NB4 (cell line): ENCODE results near the gene PLEK2.

ENCODE experiments used
- DNase-seq: peaks from one replicate; pipeline ENCODE4 v3.0.0; 2010; ENCODE audit warnings: low read depth
- H3K4me3 ChIP-seq: one replicate; pipeline ENCODE4 v1.5.1; 2011; ENCODE audit warnings: mild to moderate bottlenecking, low read depth, low read length, moderate library complexity
- MYC ChIP-seq: IDR thresholded peaks from 2 replicates; pipeline ENCODE4 v1.6.1; 2011; ENCODE audit warnings: low read depth, low read length
- POLR2A ChIP-seq: IDR thresholded peaks from 2 replicates; pipeline ENCODE4 v1.6.1; 2011; ENCODE audit warnings: mild to moderate bottlenecking; ENCODE audit not compliant: insufficient read length; ENCODE audit errors: extremely low read depth
- TF ChIP-seq, protein P1 (sequence below): IDR thresholded peaks from 2 replicates; pipeline ENCODE4 v1.6.1; 2011; ENCODE audit warnings: low read depth, low read length
- TF ChIP-seq, protein P2 (sequence below): IDR thresholded peaks from one replicate; pipeline ENCODE4 v1.5.1; 2012; ENCODE audit warnings: low read depth, low read length

The PLEK2 gene

DNA sequence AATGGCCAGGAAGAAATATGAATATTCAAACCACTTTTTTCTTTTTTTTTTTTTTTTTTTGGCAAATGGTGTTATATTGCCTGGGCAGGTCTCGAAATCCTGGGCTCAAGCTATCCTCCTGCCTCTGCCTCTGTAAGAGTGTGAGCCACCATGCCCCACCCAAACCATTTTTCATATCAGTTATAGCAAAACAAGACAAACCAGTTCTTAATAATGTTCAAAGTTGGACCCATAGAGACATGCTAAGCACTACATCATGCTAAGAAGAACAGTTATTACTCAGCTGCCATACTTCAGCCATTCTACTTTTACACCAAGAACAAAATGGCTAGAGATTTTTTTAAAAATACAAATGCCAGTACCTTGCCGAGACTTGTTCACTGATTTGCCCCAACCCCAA, 26.3 kb downstream of the PLEK2 start:
- DNase-seq: no peak
- TF ChIP-seq, protein P1, sequence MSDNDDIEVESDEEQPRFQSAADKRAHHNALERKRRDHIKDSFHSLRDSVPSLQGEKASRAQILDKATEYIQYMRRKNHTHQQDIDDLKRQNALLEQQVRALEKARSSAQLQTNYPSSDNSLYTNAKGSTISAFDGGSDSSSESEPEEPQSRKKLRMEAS: no peak
- TF ChIP-seq POLR2A (no peak), MYC (no peak)
- TF ChIP-seq, protein P2, sequence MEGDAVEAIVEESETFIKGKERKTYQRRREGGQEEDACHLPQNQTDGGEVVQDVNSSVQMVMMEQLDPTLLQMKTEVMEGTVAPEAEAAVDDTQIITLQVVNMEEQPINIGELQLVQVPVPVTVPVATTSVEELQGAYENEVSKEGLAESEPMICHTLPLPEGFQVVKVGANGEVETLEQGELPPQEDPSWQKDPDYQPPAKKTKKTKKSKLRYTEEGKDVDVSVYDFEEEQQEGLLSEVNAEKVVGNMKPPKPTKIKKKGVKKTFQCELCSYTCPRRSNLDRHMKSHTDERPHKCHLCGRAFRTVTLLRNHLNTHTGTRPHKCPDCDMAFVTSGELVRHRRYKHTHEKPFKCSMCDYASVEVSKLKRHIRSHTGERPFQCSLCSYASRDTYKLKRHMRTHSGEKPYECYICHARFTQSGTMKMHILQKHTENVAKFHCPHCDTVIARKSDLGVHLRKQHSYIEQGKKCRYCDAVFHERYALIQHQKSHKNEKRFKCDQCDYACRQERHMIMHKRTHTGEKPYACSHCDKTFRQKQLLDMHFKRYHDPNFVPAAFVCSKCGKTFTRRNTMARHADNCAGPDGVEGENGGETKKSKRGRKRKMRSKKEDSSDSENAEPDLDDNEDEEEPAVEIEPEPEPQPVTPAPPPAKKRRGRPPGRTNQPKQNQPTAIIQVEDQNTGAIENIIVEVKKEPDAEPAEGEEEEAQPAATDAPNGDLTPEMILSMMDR: no peak

DNA sequence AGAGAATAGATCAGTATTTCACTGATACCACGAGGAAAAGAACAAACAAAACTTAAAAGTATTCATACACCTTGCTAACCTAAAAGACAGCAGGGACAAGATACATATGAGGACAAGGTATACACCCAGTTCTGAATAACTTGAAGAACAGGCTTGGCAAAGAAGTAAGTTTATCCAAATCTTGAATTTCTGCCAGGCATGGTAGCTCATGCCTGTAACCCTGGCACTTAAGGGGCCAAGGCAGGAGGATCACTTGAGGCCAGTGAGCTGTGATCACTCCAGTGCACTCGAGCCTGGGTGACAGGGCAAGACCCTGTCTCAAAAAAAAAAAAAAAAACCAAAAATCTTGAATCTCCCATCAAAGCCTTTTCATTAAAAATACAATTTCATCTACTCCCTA, 26.8 kb downstream of the PLEK2 start:
- TF ChIP-seq, protein P2: no peak
- TF ChIP-seq, protein P1: no peak
- TF ChIP-seq MYC (no peak), POLR2A (no peak)
- no peak overlapping the region for H3K4me3 ChIP-seq
- no peak for DNase-seq

More for the DNA sequence above, 26.3 kb downstream of the PLEK2 start:
- no peak overlapping the region for H3K4me3 ChIP-seq

DNA sequence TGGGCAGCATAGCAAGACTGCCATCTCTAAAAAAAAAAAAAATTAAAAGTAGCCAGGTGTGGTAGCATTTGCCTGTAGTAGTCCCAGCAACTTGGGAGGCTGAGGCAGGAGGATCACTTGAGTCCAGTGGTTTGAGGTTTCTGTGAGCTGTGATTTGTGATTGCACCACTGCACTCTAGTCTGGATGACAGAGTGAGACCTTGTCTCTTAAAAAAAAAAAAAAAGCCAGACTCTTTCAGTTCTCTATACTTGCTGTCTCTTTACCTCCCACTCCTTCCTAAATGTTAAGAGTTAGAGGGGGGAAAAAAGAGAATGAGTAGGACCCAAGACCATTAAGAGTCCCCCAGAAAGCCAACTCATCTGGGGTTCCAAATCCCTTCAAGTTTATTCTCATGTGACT, 34.0 kb downstream of the PLEK2 start:
- H3K4me3 ChIP-seq: no peak overlapping the region
- TF ChIP-seq, protein P2: no peak
- TF ChIP-seq, protein P1: no peak
- TF ChIP-seq POLR2A (no peak), MYC (no peak)
- no peak for DNase-seq

DNA sequence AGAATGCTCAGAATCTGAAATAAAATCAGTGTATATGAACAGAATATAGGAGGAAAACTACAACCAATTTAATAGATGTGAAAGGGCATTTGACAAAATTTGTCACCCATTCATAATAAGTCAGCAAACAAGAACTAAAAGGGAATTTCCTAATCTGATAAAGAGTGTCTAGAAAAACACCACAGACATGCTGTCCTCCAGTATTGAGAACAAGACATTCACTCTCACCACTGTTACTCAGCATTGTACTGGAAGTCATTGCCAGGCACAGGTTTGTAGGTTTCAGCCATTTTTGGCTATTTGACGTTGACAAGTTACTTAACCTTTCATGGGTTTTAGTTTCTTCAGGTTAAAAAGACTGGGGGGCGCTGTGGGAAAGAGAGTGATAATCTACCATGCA, 38.6 kb downstream of the PLEK2 start:
- no peak for DNase-seq
- TF ChIP-seq, protein P1: no peak
- TF ChIP-seq MYC (no peak), POLR2A (no peak)
- TF ChIP-seq, protein P2: no peak

DNA sequence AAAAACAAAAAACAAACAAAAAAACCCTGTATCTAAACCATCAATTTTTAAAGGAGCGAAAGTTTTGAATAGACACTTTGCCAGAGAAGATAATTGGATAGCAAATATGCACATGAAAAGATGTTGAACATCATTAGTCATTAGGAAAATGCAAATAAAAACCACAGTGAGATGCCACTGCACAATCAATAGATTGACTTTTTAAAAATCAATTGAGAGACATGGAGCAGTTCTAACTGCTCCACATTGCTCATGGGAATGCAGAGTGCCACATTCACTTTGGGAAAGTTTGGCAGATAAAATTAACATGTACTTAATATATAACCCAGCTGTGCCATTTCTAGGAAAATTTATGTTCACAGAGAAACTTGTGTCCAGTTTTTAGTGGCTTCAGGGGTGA, 39.1 kb downstream of the PLEK2 start:
- no peak for TF ChIP-seq MYC
- TF ChIP-seq, protein P2: no peak
- TF ChIP-seq POLR2A: no peak
- TF ChIP-seq, protein P1: no peak
- no peak overlapping the region for H3K4me3 ChIP-seq
- DNase-seq: no peak

More for the DNA sequence above, 38.6 kb downstream of the PLEK2 start:
- H3K4me3 ChIP-seq: no peak overlapping the region
